ENCODE measurements around the gene CAPN5. TPM values are rescaled to one million over a fixed set of nuclear protein-coding genes. Genes with fewer than 3 reads are reported as not detected.
"Not testable (repeated sequence)": the region's sequence is repeated elsewhere in the genome, so short reads cannot be mapped to it uniquely, and the experiment has no call there.

The CAPN5 gene
- total RNA-seq, 1 donor from 2014 or later: 5.2 TPM

DNA sequence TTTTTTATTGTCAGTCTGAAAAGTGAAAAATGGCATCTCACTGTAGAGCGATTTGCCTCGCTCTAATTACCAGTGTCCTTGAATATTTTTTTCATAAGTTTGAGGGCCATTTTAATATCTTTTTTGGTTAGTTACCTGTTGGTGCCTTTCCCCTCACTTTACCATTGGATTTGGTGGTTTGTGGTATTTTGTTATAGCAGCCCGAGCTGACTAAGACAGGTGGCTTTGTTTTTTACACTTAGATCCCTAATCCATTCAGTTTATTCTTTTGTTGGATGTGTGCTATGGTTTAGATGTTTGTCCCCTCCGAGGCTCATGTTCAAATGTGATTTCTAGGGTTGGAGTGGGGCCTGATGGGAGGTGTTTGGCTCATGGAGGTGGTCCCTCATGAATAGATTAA lies 6.5 kb upstream of the CAPN5 start:
- Histone ChIP-seq H3K4me3 (ENCODE audit: low read length in 3 of 3) (no peak overlapping the region), H3K36me3 (ENCODE audit: control insufficient read depth in 3 of 3, insufficient read depth in 3 of 3, low read length in 3 of 3) (no peaks in the 10 kb centered on the region), H3K27ac (ENCODE audit: low read depth, low read length) (no peak overlapping the region), H3K9me3 (ENCODE audit: control insufficient read depth in 3 of 3, low read length in 3 of 3) (peaks cover 0 to 2% (median 2%) of the 10 kb centered on the region in 3 donors), H3K9ac (ENCODE audit: low read depth in 1 of 3, low read length in 3 of 3) (no peak overlapping the region), H3K4me1 (ENCODE audit: control insufficient read depth in 3 of 3, insufficient read depth in 3 of 3, low read length in 3 of 3) (no peaks in the 10 kb centered on the region), H3K27me3 (ENCODE audit: control insufficient read depth in 3 of 3, insufficient read depth in 3 of 3, low read length in 3 of 3) (no peaks in the 10 kb centered on the region)

DNA sequence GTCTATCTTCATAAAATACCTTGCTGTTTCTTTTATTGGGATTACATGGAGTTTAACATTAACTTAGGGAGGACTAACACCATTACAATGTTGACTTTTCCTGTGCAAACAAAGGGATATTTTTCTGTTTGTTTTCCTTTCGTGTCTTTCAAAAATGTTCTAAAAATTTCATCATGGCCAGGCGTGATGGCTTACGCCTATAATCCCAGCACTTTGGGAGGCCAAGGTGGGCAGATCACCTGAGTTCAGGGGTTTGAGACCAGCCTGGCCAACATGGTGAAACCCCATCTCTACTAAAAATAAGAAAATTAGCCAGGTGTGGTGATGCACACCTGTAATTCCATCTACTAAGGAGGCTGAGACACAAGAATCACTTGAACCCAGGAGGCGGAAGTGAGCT lies 5.5 kb upstream of the CAPN5 start:
- not testable (repeated sequence) for H3K9me3 ChIP-seq (ENCODE audit: control insufficient read depth in 3 of 3, low read length in 3 of 3); H3K27ac ChIP-seq (ENCODE audit: low read depth, low read length); H3K4me1 ChIP-seq (ENCODE audit: control insufficient read depth in 3 of 3, insufficient read depth in 3 of 3, low read length in 3 of 3); H3K4me3 ChIP-seq (ENCODE audit: low read length in 3 of 3); H3K36me3 ChIP-seq (ENCODE audit: control insufficient read depth in 3 of 3, insufficient read depth in 3 of 3, low read length in 3 of 3); H3K9ac ChIP-seq (ENCODE audit: low read depth in 1 of 3, low read length in 3 of 3); H3K27me3 ChIP-seq (ENCODE audit: control insufficient read depth in 3 of 3, insufficient read depth in 3 of 3, low read length in 3 of 3)

DNA sequence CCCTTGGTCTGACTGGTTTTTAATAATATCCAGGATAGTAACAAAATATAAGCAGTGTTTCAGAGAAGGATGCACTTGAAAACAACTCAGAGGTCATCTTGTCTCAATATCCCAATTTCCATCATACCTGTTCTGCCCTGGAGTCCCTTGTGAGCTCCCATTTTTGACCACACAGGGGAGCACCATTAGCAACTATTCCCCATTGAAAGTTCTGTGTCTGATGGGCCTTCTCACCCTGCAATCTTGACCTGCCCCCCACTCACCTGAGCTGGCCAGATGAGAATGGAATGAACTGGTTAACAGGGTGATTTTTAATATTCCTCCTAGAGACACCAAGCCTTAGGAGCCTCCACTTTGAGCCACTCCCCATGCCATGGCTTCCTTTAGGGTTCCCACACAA lies 3.8 kb upstream of the CAPN5 start:
- Histone ChIP-seq H3K27me3 (ENCODE audit: control insufficient read depth in 3 of 3, insufficient read depth in 3 of 3, low read length in 3 of 3) (no peaks in the 10 kb centered on the region), H3K4me3 (ENCODE audit: low read length in 3 of 3) (no peak overlapping the region), H3K4me1 (ENCODE audit: control insufficient read depth in 3 of 3, insufficient read depth in 3 of 3, low read length in 3 of 3) (peaks cover 13 to 17% (median 14%) of the 10 kb centered on the region in 3 donors), H3K27ac (ENCODE audit: low read depth, low read length) (no peak overlapping the region), H3K9me3 (ENCODE audit: control insufficient read depth in 3 of 3, low read length in 3 of 3) (no peaks in the 10 kb centered on the region), H3K9ac (ENCODE audit: low read depth in 1 of 3, low read length in 3 of 3) (no peak overlapping the region), H3K36me3 (ENCODE audit: control insufficient read depth in 3 of 3, insufficient read depth in 3 of 3, low read length in 3 of 3) (no peaks in the 10 kb centered on the region)

- Histone ChIP-seq H3K9ac (ENCODE audit: low read depth in 1 of 3, low read length in 3 of 3) (no peak overlapping the region), H3K9me3 (ENCODE audit: control insufficient read depth in 3 of 3, low read length in 3 of 3) (no peaks in the 10 kb centered on the region), H3K36me3 (ENCODE audit: control insufficient read depth in 3 of 3, insufficient read depth in 3 of 3, low read length in 3 of 3) (no peaks in the 10 kb centered on the region), H3K27ac (ENCODE audit: low read depth, low read length) (no peak overlapping the region), H3K4me1 (ENCODE audit: control insufficient read depth in 3 of 3, insufficient read depth in 3 of 3, low read length in 3 of 3) (peaks cover 15 to 22% (median 15%) of the 10 kb centered on the region in 3 donors), H3K4me3 (ENCODE audit: low read length in 3 of 3) (no peak overlapping the region), H3K27me3 (ENCODE audit: control insufficient read depth in 3 of 3, insufficient read depth in 3 of 3, low read length in 3 of 3) (no peaks in the 10 kb centered on the region)
Measured at GRCh38 chr11:77063407-77063806, 3.4 kb upstream of the CAPN5 start.

DNA sequence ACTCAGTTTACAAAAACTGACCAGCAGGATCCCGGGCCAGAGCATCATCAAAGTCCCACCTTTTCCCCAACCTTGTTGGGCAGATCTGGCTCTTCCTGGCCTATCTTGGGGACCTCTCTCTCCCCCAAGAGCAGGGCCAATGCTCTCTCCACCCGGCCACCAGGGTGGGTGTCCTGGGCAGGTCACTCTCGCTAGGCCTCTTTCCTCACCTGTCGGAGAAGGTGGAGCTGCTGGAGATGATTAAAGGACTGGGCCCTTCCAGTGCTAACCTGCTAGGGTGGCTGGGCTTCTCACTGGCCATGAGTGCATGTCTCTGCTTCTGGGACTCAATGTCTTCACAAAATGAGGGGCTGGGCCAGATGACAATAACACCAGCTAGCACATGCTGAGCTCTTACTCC lies 2.9 kb upstream of the CAPN5 start:
- no peak overlapping the region for H3K27ac ChIP-seq (ENCODE audit: low read depth, low read length)
- no peaks in the 10 kb centered on the region for H3K27me3 ChIP-seq (ENCODE audit: control insufficient read depth in 3 of 3, insufficient read depth in 3 of 3, low read length in 3 of 3)
- no peaks in the 10 kb centered on the region for H3K9me3 ChIP-seq (ENCODE audit: control insufficient read depth in 3 of 3, low read length in 3 of 3)
- H3K36me3 ChIP-seq (ENCODE audit: control insufficient read depth in 3 of 3, insufficient read depth in 3 of 3, low read length in 3 of 3): no peaks in the 10 kb centered on the region
- no peak overlapping the region for H3K9ac ChIP-seq (ENCODE audit: low read depth in 1 of 3, low read length in 3 of 3)
- no peak overlapping the region for H3K4me3 ChIP-seq (ENCODE audit: low read length in 3 of 3)
- peaks cover 15 to 22% (median 17%) of the 10 kb centered on the region in 3 donors for H3K4me1 ChIP-seq (ENCODE audit: control insufficient read depth in 3 of 3, insufficient read depth in 3 of 3, low read length in 3 of 3)

- no peaks in the 10 kb centered on the region for H3K36me3 ChIP-seq (ENCODE audit: control insufficient read depth in 3 of 3, insufficient read depth in 3 of 3, low read length in 3 of 3)
- H3K9ac ChIP-seq (ENCODE audit: low read depth in 1 of 3, low read length in 3 of 3): no peak overlapping the region
- H3K4me3 ChIP-seq (ENCODE audit: low read length in 3 of 3): no peak overlapping the region
- peaks cover 15 to 22% (median 17%) of the 10 kb centered on the region in 3 donors for H3K4me1 ChIP-seq (ENCODE audit: control insufficient read depth in 3 of 3, insufficient read depth in 3 of 3, low read length in 3 of 3)
- H3K9me3 ChIP-seq (ENCODE audit: control insufficient read depth in 3 of 3, low read length in 3 of 3): no peaks in the 10 kb centered on the region
- no peak overlapping the region for H3K27ac ChIP-seq (ENCODE audit: low read depth, low read length)
- no peaks in the 10 kb centered on the region for H3K27me3 ChIP-seq (ENCODE audit: control insufficient read depth in 3 of 3, insufficient read depth in 3 of 3, low read length in 3 of 3)
Measured at GRCh38 chr11:77064648-77065217, 2.0 kb upstream of the CAPN5 start.

DNA sequence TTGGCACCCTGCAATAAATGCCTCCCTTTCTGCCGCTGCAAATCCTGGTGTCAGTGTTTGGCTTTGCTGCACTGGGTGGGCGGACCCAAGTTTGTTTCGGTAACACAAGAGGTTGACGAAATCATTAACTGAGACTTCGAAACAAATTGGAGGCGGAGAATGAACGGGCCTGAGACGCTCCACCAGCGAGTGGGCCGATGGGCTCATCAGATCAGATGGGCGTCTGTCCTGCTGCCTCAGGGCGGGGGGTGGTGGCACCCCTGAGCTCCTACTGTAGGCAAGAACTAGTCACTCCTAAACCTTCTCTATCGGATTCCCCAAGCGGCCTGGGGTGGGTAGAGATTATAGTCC lies 918 bp upstream of the CAPN5 start:
- Histone ChIP-seq H3K36me3 (ENCODE audit: control insufficient read depth in 3 of 3, insufficient read depth in 3 of 3, low read length in 3 of 3) (no peaks in the 10 kb centered on the region), H3K27ac (ENCODE audit: low read depth, low read length) (peak overlapping the region; percentile 66), H3K9ac (ENCODE audit: low read depth in 1 of 3, low read length in 3 of 3) (peak overlapping the region; percentile 76 to 86 (median 82)), H3K9me3 (ENCODE audit: control insufficient read depth in 3 of 3, low read length in 3 of 3) (no peaks in the 10 kb centered on the region), H3K27me3 (ENCODE audit: control insufficient read depth in 3 of 3, insufficient read depth in 3 of 3, low read length in 3 of 3) (no peaks in the 10 kb centered on the region), H3K4me3 (ENCODE audit: low read length in 3 of 3) (peak overlapping the region; percentile 74 to 81 (median 77)), H3K4me1 (ENCODE audit: control insufficient read depth in 3 of 3, insufficient read depth in 3 of 3, low read length in 3 of 3) (peaks cover 15 to 22% (median 17%) of the 10 kb centered on the region in 3 donors)

DNA sequence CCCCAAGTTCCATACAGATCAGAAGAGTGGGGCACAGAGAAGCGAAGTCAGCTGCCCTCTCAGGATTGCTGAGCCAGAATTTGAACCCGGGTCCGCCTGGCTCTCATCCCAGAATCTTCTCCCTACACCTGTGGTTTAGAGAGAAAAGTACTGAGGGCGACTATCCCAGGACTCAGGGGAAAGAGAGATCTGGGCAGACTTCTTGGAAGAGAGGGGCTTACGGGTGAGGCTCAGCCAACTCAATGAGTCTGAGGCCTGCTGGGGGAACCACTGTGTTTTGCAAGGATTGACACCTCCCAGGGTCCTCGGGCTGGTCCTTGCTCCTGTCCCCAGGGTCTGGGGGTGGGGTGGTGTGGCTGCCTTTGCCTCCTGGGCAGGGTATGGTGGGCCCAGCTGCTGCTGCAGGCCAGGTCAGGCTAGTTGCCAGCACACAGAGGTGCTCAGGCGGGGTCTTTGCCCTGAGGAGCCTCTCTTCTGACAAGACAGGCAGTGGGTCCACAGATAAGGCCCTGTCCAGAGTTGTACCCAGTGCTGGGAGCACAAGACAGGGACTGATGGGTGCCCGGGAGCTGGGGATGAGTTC lies 1.2 kb downstream of the CAPN5 start:
- no peak overlapping the region for H3K27ac ChIP-seq (ENCODE audit: low read depth, low read length)

GRCh38 chr11:77068457-77069335 lies 1.9 kb downstream of the CAPN5 start:
- Histone ChIP-seq H3K4me1 (ENCODE audit: control insufficient read depth in 3 of 3, insufficient read depth in 3 of 3, low read length in 3 of 3) (peaks cover 33 to 45% (median 36%) of the 10 kb centered on the region in 3 donors), H3K9ac (ENCODE audit: low read depth in 1 of 3, low read length in 3 of 3) (peak overlapping the region in 2 of 3 donors; percentile 23 to 74), H3K4me3 (ENCODE audit: low read length in 3 of 3) (no peak overlapping the region), H3K36me3 (ENCODE audit: control insufficient read depth in 3 of 3, insufficient read depth in 3 of 3, low read length in 3 of 3) (no peaks in the 10 kb centered on the region), H3K27ac (ENCODE audit: low read depth, low read length) (no peak overlapping the region), H3K27me3 (ENCODE audit: control insufficient read depth in 3 of 3, insufficient read depth in 3 of 3, low read length in 3 of 3) (no peaks in the 10 kb centered on the region), H3K9me3 (ENCODE audit: control insufficient read depth in 3 of 3, low read length in 3 of 3) (no peaks in the 10 kb centered on the region)

More for the DNA sequence above, 1.2 kb downstream of the CAPN5 start:
- Histone ChIP-seq H3K36me3 (ENCODE audit: control insufficient read depth in 3 of 3, insufficient read depth in 3 of 3, low read length in 3 of 3) (no peaks in the 10 kb centered on the region), H3K4me3 (ENCODE audit: low read length in 3 of 3) (peak overlapping the region; percentile 68 to 75 (median 71)), H3K27me3 (ENCODE audit: control insufficient read depth in 3 of 3, insufficient read depth in 3 of 3, low read length in 3 of 3) (no peaks in the 10 kb centered on the region), H3K9ac (ENCODE audit: low read depth in 1 of 3, low read length in 3 of 3) (peak overlapping the region in 2 of 3 donors; percentile 23 to 74), H3K4me1 (ENCODE audit: control insufficient read depth in 3 of 3, insufficient read depth in 3 of 3, low read length in 3 of 3) (peaks cover 26 to 38% (median 28%) of the 10 kb centered on the region in 3 donors), H3K9me3 (ENCODE audit: control insufficient read depth in 3 of 3, low read length in 3 of 3) (no peaks in the 10 kb centered on the region)

Measured in skeletal muscle tissue (tissue), 4 donors.